Measurements from ENCODE around the gene IL32.
"Not testable (repeated sequence)": the region's sequence is repeated elsewhere in the genome, so short reads cannot be mapped to it uniquely, and the experiment has no call there.

IL32 gene

DNA sequence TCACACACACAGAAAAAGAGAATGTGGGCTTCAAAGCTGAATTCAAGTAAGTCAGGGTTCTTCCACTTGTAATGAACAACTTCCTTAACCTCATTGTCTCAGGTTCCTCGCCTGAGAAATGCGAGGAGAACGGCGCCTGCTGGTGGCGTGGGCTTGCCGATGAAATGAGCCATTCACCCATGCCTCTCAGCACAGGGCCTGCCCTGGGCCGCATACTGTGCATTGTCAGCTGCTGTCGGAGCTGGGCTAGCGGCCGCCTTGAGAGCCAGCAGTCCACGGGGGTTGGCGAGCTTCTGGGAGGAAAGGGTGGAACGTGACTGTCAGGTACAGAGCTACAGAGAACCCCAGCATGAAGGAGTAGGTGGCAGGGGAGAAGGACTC, 12.1 kb upstream of the IL32 start:
- FAIRE-seq, result not testable (repeated sequence)

DNA sequence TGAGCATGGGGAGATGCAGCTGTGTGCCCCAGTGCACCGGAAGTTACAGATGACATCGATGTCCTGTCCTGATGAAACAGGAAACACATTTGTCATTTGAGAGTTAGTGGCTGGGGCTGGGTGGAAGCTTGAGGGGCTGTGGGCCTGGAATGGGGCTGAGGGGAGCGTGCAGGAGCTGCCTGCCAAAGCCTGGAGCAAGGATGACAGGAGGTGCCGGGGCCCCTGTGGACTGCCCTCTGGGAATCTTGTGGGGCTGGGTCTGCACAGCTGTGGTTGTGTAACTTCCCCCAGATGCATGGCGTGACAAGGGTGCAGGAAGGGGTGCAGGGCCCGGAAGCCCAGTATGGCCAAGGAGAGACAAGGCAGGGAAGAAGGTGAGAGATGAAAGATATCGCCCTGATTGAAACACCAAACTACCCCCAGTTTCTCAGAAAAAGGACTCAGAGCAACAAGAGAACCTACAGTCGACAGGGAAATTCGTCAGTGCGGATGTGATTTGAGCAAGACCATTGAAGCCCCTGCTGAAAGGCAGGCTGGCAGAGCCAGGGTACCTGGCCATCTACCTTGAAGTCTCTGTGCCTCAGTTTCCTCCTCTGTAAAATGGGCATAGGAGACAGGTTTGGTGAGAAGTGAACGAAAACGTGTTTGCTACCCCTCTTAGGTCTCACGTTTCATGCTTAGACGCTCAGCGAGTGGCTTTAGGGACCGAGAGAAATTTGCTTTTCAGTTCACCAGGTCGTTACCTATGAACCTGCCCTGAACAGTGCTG, 10.3 kb upstream of the IL32 start:
- FAIRE-seq, result no peak

DNA sequence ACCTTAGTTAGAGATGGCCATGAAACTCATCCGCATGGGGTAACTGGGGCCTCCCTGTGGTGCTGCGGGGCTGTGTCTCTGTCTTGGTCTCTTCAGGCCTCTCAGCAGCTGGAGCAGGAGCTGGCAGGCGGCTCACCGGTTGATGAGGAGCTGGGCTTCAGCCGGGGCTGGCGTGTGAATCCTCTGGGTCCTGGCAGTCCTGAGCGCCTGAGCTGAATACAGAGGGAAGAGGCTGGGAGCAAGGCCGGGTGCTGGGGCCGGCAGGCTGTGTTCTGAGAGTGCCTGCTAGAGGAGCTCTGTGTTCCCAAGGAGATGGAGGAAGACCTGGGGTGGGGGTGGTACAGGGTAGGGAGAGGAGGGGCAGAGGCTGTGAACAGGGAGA, 9.7 kb upstream of the IL32 start:
- not testable (repeated sequence) for FAIRE-seq

DNA sequence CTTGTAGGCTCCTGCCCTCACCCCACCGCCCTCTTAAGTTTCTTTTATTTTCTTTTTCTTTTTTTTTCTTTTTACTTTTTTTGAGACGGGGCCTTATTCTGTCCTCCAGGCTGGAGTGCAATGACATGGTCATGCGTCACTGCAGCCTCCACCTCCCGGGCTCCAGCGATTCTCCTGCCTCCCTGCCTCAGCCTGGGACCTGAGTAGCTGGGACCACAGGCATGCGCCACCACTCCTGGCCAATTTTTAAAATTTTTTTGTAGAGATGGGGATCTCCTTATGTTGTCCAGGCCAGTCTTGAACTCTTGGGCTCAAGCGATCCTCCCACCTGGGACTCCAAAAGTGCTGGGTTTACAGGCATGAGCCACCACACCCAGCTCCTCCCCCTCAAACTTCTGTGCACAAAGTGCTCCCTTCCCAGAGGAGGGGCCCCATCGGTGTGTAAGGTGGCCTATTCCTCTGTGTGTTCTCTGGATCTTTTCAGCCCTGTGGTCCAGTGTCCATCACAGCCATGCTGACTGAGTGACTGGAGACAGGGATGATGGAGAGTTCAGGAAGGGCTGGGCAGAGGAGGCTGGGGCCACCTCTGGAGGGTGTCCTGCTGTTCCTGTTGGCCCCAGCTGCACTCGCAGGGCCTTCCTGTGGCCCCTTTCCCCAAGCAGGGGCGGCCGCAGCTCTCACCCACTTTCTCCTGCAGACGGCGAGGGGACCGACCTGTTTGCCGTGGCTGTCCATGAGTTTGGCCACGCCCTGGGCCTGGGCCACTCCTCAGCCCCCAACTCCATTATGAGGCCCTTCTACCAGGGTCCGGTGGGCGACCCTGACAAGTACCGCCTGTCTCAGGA, 8.9 kb upstream of the IL32 start:
- no peak for FAIRE-seq

DNA sequence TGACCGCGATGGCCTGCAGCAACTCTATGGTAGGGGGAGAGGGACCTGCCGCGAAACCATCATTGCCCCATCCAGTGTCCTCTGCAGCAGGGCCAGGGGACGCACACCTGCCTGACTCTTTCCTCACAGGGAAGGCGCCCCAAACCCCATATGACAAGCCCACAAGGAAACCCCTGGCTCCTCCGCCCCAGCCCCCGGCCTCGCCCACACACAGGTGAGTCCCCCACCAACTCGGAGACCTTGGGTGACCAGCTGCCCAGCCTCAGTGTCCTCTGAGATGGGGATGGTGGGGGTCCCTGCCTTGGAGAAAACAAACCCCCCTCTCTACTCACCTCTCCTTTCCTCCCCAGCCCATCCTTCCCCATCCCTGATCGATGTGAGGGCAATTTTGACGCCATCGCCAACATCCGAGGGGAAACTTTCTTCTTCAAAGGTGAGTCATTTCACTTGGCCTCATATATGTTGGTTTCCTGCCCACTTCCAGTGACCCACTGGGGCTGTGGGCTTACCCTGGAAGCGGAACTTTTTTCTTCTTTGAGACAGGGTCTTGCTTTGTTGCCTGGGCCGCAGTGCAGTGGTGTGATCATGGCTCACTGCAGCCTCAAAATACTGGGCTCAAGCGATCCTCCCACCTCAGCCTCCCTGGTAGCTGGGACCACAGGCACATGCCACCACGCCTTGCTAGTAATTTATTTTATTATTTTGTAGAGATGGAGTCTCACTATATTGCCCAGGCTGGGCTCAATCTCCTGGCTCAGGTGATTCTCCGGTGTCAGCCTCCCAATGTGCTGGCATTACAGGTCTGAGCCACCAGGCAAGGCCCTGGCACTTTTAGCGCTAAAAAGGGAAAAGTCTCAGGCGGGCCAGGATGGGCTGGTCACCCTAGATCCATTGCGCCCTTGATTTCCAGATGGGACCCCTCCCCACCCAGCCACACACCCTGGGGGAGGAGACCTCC, 8.0 kb upstream of the IL32 start:
- no peak for FAIRE-seq

DNA sequence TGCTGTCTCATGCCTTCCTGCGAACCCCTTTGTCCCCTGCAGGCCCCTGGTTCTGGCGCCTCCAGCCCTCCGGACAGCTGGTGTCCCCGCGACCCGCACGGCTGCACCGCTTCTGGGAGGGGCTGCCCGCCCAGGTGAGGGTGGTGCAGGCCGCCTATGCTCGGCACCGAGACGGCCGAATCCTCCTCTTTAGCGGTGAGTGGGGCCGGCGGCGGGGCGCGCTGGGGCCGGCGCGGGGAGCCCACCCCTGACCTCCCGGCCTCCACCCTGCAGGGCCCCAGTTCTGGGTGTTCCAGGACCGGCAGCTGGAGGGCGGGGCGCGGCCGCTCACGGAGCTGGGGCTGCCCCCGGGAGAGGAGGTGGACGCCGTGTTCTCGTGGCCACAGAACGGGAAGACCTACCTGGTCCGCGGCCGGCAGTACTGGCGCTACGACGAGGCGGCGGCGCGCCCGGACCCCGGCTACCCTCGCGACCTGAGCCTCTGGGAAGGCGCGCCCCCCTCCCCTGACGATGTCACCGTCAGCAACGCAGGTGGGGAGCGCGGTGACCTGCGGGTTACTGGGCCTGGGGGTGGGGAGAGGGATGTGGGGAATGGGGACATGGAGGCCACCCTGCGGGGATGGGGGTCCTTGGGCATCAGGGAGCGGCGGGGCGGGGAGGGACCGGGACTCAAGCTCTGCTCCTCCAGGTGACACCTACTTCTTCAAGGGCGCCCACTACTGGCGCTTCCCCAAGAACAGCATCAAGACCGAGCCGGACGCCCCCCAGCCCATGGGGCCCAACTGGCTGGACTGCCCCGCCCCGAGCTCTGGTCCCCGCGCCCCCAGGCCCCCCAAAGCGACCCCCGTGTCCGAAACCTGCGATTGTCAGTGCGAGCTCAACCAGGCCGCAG, 7.1 kb upstream of the IL32 start:
- FAIRE-seq, result no peak

DNA sequence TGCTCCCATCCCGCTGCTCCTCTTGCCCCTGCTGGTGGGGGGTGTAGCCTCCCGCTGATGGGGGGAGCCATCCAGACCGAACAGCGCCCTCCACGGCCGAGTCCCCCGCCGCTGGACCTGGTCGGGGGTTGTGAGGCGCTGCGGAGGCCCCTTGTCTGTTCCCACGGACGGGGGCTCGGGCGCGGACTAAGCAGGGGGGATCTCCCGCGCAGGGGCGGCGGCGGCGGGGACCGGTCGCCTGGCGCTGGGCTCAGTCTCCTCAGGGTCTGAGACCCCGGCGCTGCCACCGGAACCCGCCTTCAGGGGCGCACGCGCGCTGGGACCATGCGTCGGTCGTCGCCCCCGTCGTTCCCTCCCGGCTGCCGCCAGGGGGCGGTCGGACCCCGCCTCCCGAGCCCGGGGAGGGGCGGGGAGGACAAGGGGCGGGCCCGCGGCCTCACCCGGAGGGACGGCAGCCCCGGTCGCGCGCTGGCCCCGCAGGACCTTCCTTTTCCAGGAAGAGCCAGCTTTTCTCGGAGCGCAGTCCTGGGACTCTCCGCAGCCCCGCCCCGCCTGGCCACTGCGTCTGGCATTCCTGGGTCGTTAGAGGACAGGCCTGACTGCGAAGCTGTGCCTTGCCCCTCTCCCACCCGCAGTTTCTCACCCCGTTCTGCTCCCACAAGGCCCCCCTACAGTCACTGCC, 6.3 kb upstream of the IL32 start:
- no peak for FAIRE-seq

DNA sequence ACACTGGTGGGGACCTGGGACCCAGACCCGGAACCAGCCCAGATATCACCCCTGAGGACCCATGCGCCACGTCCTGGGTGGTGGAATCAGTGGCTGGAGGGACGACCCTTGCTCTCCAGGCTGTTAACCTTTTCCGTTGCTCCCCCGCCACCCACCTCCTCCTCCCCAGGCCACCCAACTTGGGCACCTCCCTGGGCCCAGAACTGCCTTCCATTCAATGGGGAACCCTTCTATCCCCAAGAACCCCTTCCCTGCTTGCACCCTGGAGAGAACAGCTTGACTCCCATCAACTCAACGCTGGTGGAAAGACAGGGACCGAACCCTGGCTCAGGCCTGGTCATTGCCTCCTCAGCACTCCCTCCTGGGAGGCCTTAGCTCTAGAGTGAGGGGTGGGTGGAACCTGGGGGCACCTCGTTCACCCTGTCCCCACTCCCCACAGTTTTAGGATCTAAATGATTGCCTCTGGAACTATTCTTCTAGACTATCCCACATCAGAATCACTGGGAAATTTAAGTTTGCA, 5.7 kb upstream of the IL32 start:
- no peak for FAIRE-seq

DNA sequence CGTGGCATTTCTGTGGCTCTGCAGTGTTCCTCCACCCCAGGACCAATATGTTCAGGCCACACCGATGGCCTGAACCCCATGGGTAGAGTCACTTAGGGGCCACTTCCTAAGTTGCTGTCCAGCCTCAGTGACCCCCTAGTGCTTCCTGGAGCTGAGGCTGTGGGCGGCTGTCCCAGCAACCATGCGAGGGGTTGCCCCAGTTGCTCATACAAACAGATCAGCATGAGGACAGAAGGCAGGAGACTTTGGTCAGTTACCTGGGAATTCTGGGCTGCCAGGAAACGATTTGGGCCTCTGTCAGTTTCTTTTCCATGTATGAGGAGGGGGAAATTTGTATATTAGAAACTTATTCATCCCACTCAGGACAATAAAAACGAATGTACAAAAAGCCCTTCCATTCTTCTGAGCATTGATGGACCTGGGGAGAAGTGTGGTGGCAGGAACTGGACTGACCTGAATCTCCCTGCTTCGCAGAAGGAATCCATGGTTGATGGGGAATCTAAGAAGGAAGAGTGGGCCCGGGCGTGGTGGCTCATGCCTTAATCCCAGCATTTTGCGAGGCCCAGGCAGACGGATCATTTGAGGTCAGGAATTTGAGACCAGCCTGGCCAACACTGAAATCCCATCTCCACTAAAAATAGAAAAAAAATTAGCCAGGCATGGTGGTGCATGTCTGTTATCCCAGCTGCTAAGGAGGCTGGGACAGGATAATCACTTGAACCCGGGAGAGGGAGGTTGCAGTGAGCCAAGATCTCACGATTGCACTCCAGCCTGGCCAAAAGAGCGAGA, 4.9 kb upstream of the IL32 start:
- no peak for FAIRE-seq

DNA sequence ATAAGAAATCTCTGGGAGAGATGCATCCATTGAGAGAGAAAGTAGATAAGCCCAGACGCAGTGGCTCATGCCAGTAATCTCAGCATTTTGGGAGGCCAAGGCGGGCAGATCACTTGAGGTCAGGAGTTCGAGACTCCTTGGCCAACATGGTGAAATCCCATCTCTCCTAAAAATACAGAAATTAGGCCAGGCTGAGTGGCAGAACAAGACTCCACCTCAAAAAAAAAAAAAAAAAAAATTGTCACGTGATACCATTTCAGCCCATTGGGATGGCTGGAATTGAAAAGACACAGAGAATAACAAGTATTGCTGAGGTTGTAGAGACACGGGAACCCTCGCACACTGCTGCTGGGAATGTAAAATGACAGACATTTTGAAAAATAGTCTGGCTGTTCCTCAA, 2.9 kb upstream of the IL32 start:
- FAIRE-seq, result no peak

DNA sequence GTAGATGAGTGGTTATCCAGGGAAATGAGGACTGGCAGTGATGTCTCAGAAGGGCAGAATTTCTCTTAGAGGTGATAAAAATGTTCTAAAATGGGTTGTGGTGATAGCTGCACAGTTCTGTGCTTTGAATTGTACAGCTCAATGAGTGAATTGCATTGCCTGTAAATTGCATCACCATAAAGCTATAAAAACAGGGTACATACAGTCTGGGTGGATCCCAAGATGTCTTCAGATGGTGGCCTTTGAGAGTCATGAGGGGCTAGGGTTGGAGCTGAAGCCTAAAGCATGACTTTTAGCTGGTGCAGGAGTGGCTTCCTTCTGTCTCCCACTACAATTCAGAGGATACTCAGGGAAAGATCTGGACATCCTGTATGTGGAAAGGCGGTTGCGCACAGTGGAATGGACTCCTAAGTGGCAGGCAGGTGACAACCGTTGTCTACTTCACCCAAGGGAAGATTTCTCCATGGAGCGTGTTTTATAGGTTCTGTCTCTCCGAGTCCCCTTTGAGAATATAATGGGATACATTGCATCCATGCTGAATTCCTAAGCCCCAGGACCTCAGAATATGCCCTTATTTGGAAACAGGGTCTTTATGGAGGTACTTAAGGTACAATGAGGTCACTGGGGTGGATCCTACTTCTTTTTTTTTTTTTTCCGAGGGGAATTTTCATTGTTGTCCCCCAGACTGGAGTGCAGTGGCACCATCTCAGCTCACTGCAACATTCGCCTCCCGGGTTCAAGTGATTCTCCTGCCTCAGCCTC, 1.6 kb upstream of the IL32 start:
- no peak for FAIRE-seq

DNA sequence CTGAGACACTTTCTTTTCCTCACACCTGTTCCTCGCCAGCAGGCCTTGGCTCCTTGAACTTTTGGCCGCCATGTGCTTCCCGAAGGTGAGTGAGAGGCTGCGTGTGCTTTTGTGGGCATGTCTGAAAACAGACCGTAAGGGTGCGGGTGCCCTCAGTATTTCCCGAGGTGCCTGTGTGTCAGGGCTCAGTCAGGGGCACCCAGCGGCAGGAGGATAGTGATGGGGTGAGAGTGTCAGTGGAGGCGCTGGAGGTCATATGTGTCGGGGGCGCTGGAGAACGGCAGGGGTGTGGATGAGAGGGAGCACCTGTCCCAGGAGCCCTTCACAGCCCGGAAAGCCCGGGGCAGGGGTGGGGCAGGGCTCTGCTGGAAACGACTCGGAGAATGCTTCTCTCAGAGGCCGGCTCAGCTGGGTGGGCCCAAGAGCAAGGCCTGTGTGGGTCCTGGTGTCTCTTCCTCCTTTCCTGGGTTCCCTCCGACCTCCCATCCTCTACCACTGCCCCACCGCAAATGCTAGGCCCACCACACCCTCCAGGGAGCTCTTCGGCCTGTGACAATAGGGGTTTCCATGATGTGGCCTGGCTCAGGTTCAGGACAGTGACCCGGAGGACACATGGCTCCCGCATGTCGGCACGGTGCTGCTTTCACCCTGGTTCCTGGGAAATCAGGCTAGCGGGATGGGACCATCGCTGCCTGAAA, 451 bp downstream of the IL32 start:
- FAIRE-seq, result no peak

DNA sequence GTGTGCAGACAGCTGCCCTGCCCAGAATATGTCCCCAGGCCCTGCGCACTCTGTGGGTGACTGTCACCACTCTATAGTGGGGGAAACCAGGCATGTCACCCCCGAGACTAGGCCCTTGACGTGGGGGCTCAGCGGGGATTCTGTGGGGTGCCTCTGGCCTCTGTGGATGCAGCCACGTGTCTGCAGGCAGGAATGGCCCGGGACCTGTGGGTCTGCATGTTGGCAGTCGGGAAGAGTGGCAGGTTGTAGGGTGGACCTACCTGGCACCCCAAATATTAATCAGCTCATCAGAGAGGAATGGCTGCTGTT, 954 bp downstream of the IL32 start:
- FAIRE-seq, result no peak

DNA sequence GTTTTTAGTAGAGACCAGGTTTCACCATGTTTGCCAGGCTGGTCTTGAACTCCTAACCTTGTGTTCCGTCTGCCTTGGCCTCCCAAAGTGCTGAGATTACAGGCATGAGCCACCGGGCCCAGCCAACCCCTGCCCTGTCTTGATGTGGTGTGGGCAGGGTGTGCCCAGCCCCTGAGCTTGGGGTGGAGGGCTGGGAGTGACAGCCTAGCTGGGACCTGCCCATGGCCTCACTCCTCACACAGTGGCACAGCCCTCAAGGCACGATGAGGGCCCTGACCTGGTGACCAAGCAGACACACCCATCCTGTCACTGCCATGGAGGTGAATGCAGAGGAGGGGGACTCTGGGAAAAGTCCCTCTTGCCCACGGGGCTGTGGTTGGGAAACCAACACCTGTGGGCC, 3.0 kb downstream of the IL32 start:
- FAIRE-seq, result no peak

DNA sequence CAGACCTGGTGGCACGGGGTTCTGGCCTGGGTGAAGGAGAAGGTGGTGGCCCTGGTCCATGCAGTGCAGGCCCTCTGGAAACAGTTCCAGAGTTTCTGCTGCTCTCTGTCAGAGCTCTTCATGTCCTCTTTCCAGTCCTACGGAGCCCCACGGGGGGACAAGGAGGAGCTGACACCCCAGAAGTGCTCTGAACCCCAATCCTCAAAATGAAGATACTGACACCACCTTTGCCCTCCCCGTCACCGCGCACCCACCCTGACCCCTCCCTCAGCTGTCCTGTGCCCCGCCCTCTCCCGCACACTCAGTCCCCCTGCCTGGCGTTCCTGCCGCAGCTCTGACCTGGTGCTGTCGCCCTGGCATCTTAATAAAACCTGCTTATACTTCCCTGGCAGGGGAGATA, 3.7 kb downstream of the IL32 start:
- FAIRE-seq, result not testable (repeated sequence)

DNA sequence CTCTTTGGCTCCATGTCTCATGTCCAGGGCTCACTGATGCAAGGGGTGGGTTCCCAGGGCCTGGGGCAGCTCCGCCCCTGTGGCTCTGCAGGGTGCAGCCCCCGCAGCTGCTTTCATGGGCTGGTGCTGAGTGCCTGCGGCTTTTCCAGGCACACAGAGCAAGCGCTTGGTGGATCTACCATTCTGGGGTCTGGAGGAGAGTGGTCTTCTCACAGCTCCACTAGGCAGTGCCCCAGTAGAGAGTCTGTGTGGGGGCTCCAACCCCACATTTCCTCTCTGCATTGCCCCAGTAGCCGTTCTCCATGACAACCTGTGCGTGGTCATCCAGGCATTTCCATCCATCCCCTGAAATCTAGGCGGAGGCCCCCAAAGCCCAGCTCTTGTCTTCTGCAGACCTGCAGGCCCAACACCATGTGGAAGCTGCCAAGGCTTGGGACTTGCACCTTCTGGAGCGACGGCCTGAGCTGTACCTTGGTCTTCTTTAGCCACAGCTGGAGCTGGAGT, 5.2 kb downstream of the IL32 start:
- no peak for FAIRE-seq

DNA sequence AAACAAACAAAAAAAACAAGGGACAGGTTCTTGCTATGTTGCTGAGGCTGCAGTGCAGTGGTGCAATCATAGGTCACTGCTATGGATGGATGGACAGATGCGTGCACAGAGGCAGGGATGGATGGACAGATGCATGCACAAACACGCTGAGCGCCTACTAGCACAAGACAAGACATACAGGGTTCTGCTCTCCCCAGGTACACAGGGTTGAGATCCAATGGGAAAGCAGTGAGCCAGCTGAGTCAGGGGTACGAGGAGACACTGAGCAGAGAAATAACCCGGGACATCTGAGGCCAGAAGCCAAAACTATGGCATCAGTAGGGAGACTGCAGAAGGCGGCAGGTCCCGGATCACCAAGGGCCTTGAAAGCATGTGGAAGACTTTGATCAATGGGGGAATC, 6.2 kb downstream of the IL32 start:
- FAIRE-seq, result no peak

DNA sequence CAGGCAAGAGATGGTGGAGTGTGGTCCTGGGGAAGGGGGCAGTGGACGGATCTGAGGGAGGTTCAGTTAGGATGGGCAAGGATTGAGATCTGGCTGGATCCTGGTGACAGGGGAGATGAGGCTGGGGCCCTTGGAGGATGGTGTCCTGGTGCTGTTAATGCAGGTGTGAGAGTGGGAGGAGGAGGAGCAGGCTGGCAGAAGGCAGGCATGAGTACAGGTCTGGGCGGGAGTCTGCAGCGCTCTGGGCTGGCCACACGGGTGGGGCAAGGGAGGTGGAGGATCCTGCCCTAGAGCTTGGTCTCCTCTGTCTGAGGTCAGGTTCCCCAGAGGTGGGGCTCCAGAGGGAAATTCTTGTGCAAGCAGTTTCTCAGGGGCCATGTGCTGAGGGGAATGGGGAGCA, 6.7 kb downstream of the IL32 start:
- not testable (repeated sequence) for FAIRE-seq

Data from G401.6 (cell line).